HEK293 (cell line): Measurements from ENCODE around the gene SMPX.

Source experiments
- KLF16 ChIP-seq: fragments of 450-650 bp; formaldehyde crosslinking; IDR thresholded peaks from 2 replicates; pipeline ENCODE4 v1.5.1; 2017; ENCODE audit warnings: missing biosample characterization, missing genetic modification characterization
- RBAK ChIP-seq: fragments of 450-650 bp; formaldehyde crosslinking; IDR thresholded peaks from 2 replicates; pipeline ENCODE4 v1.5.1; 2016; ENCODE audit warnings: missing biosample characterization, missing genetic modification characterization
- YY2 ChIP-seq: fragments of 450-650 bp; formaldehyde crosslinking; IDR thresholded peaks from 2 replicates; pipeline ENCODE4 v1.5.1; 2016; ENCODE audit warnings: missing biosample characterization, missing genetic modification characterization
- ZFHX2 ChIP-seq: fragments of 450-650 bp; formaldehyde crosslinking; conservative IDR thresholded peaks from 2 replicates; pipeline ENCODE4 v1.5.1; 2016; ENCODE audit warnings: missing biosample characterization, missing genetic modification characterization
- ZNF132 ChIP-seq: fragments of 450-650 bp; formaldehyde crosslinking; IDR thresholded peaks from 2 replicates; pipeline ENCODE4 v1.5.1; 2017; ENCODE audit warnings: missing biosample characterization, missing genetic modification characterization, borderline replicate concordance
- ZNF350 ChIP-seq: fragments of 450-650 bp; formaldehyde crosslinking; IDR thresholded peaks from 2 replicates; pipeline ENCODE4 v1.5.0; 2017; ENCODE audit warnings: missing biosample characterization, mild to moderate bottlenecking, missing genetic modification characterization
- ZNF561 ChIP-seq: fragments of 450-650 bp; IDR thresholded peaks from 2 replicates; pipeline ENCODE4 v1.5.1; 2018; ENCODE audit warnings: missing biosample characterization, missing genetic modification characterization, borderline replicate concordance
- ZNF701 ChIP-seq: fragments of 450-650 bp; formaldehyde crosslinking; IDR thresholded peaks from 2 replicates; pipeline ENCODE4 v1.5.1; 2016; ENCODE audit warnings: missing biosample characterization, missing genetic modification characterization
- TF ChIP-seq, protein P1 (sequence below): fragments of 450-650 bp; formaldehyde crosslinking; IDR thresholded peaks from 2 replicates; pipeline ENCODE4 v1.5.1; 2016; ENCODE audit warnings: missing biosample characterization, missing genetic modification characterization
- TF ChIP-seq, protein P2 (sequence below): fragments of 450-650 bp; formaldehyde crosslinking; IDR thresholded peaks from 2 replicates; pipeline ENCODE4 v1.5.1; 2017; ENCODE audit warnings: missing biosample characterization, missing genetic modification characterization
- TF ChIP-seq, protein P3 (sequence below): fragments of 450-650 bp; formaldehyde crosslinking; IDR thresholded peaks from 2 replicates; pipeline ENCODE4 v1.5.1; 2016; ENCODE audit warnings: missing biosample characterization, missing genetic modification characterization

DNA sequence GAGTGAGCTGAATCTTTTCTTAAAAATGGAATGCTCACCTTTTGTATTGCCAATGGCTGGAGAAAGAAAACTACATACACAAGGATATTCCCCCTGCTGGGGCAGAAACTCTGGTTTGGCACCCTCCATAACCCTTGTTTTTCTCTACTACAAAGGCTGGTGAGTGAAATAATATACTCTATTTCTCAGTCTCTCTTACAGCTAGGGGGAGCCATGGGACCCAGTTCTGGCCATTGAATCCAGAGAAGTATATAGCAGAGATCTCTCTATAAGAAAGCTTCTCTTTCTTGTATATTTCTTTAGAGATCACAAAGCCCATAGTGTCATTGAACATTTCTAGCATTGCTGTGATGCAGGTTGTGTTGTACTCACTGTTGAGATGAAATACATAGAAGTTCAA, 49.8 kb downstream of the SMPX start:
- TF ChIP-seq ZNF350 = no peak
- no peak for TF ChIP-seq KLF16 (tag by site-specific recombination)
- TF ChIP-seq, protein P1, sequence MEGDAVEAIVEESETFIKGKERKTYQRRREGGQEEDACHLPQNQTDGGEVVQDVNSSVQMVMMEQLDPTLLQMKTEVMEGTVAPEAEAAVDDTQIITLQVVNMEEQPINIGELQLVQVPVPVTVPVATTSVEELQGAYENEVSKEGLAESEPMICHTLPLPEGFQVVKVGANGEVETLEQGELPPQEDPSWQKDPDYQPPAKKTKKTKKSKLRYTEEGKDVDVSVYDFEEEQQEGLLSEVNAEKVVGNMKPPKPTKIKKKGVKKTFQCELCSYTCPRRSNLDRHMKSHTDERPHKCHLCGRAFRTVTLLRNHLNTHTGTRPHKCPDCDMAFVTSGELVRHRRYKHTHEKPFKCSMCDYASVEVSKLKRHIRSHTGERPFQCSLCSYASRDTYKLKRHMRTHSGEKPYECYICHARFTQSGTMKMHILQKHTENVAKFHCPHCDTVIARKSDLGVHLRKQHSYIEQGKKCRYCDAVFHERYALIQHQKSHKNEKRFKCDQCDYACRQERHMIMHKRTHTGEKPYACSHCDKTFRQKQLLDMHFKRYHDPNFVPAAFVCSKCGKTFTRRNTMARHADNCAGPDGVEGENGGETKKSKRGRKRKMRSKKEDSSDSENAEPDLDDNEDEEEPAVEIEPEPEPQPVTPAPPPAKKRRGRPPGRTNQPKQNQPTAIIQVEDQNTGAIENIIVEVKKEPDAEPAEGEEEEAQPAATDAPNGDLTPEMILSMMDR = no peak
- no peak for TF ChIP-seq ZFHX2 (tag by site-specific recombination)
- no peak for TF ChIP-seq RBAK (tag by site-specific recombination)
- TF ChIP-seq ZNF132 = no peak
- TF ChIP-seq ZNF701 (tag by site-specific recombination) = no peak
- TF ChIP-seq, protein P2, sequence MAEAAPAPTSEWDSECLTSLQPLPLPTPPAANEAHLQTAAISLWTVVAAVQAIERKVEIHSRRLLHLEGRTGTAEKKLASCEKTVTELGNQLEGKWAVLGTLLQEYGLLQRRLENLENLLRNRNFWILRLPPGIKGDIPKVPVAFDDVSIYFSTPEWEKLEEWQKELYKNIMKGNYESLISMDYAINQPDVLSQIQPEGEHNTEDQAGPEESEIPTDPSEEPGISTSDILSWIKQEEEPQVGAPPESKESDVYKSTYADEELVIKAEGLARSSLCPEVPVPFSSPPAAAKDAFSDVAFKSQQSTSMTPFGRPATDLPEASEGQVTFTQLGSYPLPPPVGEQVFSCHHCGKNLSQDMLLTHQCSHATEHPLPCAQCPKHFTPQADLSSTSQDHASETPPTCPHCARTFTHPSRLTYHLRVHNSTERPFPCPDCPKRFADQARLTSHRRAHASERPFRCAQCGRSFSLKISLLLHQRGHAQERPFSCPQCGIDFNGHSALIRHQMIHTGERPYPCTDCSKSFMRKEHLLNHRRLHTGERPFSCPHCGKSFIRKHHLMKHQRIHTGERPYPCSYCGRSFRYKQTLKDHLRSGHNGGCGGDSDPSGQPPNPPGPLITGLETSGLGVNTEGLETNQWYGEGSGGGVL (tag by site-specific recombination) = no peak
- TF ChIP-seq ZNF561 (tag by site-specific recombination) = no peak
- TF ChIP-seq, protein P3, sequence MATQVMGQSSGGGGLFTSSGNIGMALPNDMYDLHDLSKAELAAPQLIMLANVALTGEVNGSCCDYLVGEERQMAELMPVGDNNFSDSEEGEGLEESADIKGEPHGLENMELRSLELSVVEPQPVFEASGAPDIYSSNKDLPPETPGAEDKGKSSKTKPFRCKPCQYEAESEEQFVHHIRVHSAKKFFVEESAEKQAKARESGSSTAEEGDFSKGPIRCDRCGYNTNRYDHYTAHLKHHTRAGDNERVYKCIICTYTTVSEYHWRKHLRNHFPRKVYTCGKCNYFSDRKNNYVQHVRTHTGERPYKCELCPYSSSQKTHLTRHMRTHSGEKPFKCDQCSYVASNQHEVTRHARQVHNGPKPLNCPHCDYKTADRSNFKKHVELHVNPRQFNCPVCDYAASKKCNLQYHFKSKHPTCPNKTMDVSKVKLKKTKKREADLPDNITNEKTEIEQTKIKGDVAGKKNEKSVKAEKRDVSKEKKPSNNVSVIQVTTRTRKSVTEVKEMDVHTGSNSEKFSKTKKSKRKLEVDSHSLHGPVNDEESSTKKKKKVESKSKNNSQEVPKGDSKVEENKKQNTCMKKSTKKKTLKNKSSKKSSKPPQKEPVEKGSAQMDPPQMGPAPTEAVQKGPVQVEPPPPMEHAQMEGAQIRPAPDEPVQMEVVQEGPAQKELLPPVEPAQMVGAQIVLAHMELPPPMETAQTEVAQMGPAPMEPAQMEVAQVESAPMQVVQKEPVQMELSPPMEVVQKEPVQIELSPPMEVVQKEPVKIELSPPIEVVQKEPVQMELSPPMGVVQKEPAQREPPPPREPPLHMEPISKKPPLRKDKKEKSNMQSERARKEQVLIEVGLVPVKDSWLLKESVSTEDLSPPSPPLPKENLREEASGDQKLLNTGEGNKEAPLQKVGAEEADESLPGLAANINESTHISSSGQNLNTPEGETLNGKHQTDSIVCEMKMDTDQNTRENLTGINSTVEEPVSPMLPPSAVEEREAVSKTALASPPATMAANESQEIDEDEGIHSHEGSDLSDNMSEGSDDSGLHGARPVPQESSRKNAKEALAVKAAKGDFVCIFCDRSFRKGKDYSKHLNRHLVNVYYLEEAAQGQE (tag by site-specific recombination) = no peak
- no peak for TF ChIP-seq YY2
